WTC11 (cell line): ENCODE results near the gene ADGRB2. TPM values are rescaled to one million over a fixed set of nuclear protein-coding genes. Genes with fewer than 3 reads are reported as not detected.
A peak's percentile ranks its signal among the peaks of the same experiment; 100 is the strongest.

Experiments used
- ATAC-seq: fragments of 200-7000 bp; cut with Tn5 transposase; 2 replicates; pipeline ENCODE4 v1.10.0; 2021; ENCODE audit warnings: mild to moderate bottlenecking, moderate library complexity
- CTCF ChIA-PET: fragments of 300-600 bp; sonication (Branson Sonifier 250); formaldehyde crosslinking; loops from one replicate; lab custom pipeline; 2021; ENCODE audit warnings: antibody characterized with exemption; lab: Charles Lee
- POLR2A ChIA-PET: fragments of 350-600 bp; sonication (Branson Sonifier 250); formaldehyde crosslinking; loops from one replicate; lab custom pipeline; 2021; ENCODE audit warnings: antibody characterized with exemption; lab: Charles Lee
- DNase-seq: peaks from one replicate; pipeline ENCODE4 v3.0.0; 2021; ENCODE audit warnings: low spot score
- H3K27ac Mint-ChIP-seq: 2 replicates; pipeline ENCODE4 v1.8.0; 2021; ENCODE audit warnings: mixed read lengths
- H3K27me3 Mint-ChIP-seq: 2 replicates; pipeline ENCODE4 v1.8.0; 2021; ENCODE audit warnings: low read depth, mild to moderate bottlenecking, moderate library complexity, mixed read lengths
- H3K36me3 Mint-ChIP-seq: 2 replicates; pipeline ENCODE4 v1.8.0; 2021; ENCODE audit warnings: mixed read lengths
- H3K4me1 Mint-ChIP-seq: 2 replicates; pipeline ENCODE4 v1.8.0; 2022; ENCODE audit warnings: mixed read lengths
- H3K4me3 Mint-ChIP-seq: 2 replicates; pipeline ENCODE4 v1.8.0; 2021; ENCODE audit warnings: mild to moderate bottlenecking, moderate library complexity, mixed read lengths
- H3K9me3 Mint-ChIP-seq: 2 replicates; pipeline ENCODE4 v1.8.0; 2021; ENCODE audit warnings: mixed read lengths
- AR ChIP-seq: fragments of 250-450 bp; sonication (Bioruptor Pico); IDR thresholded peaks from 2 replicates; pipeline ENCODE4 v1.9.0; 2021; ENCODE audit warnings: mild to moderate bottlenecking
- ATF3 ChIP-seq: sonication (generic); formaldehyde crosslinking; conservative IDR thresholded peaks from 2 replicates; pipeline ENCODE4 v1.8.1; 2022; ENCODE audit warnings: mild to moderate bottlenecking, missing genetic modification reagents
- CTCF ChIP-seq: fragments of 200-600 bp; IDR thresholded peaks from 2 replicates; pipeline ENCODE4 v1.8.0; 2022; ENCODE audit warnings: antibody characterized with exemption
- E2F1 ChIP-seq: sonication (generic); formaldehyde crosslinking; IDR thresholded peaks from 2 replicates; pipeline ENCODE4 v1.8.0; 2022; ENCODE audit warnings: mild to moderate bottlenecking, missing genetic modification reagents
- FOXP1 ChIP-seq: sonication (generic); formaldehyde crosslinking; IDR thresholded peaks from 2 replicates; pipeline ENCODE4 v1.8.0; 2022; ENCODE audit warnings: missing genetic modification reagents, mild to moderate bottlenecking, moderate library complexity, borderline replicate concordance
- GTF2I ChIP-seq: fragments of 250-450 bp; sonication (Bioruptor Pico); conservative IDR thresholded peaks from 2 replicates; pipeline ENCODE4 v1.4.0; 2021; ENCODE audit warnings: mild to moderate bottlenecking
- HMGXB4 ChIP-seq: sonication (generic); formaldehyde crosslinking; IDR thresholded peaks from 2 replicates; pipeline ENCODE4 v1.8.1; 2023; ENCODE audit warnings: mild to moderate bottlenecking, moderate library complexity, missing genetic modification reagents
- IRF1 ChIP-seq: sonication (generic); formaldehyde crosslinking; IDR thresholded peaks from 2 replicates; pipeline ENCODE4 v1.8.0; 2023; ENCODE audit warnings: missing genetic modification reagents
- IRF2 ChIP-seq: sonication (generic); formaldehyde crosslinking; IDR thresholded peaks from 2 replicates; pipeline ENCODE4 v1.8.0; 2022; ENCODE audit warnings: low read depth, missing genetic modification reagents, borderline replicate concordance
- JUN ChIP-seq: sonication (generic); formaldehyde crosslinking; IDR thresholded peaks from 2 replicates; pipeline ENCODE4 v1.8.0; 2023; ENCODE audit warnings: mild to moderate bottlenecking, missing genetic modification reagents
- OVOL2 ChIP-seq: fragments of 250-450 bp; sonication (Bioruptor Pico); IDR thresholded peaks from 2 replicates; pipeline ENCODE4 v1.9.0; 2021; ENCODE audit warnings: mild to moderate bottlenecking, borderline replicate concordance
- PRRX2 ChIP-seq: fragments of 250-450 bp; sonication (Bioruptor Pico); IDR thresholded peaks from 2 replicates; pipeline ENCODE4 v1.8.0; 2021; ENCODE audit warnings: mild to moderate bottlenecking
- SMAD4 ChIP-seq: sonication (generic); formaldehyde crosslinking; IDR thresholded peaks from 2 replicates; pipeline ENCODE4 v1.8.0; 2022; ENCODE audit warnings: mild to moderate bottlenecking, missing genetic modification reagents
- TCF7 ChIP-seq: sonication (generic); formaldehyde crosslinking; IDR thresholded peaks from 2 replicates; pipeline ENCODE4 v1.8.0; 2022; ENCODE audit warnings: mild to moderate bottlenecking, low read depth, missing genetic modification reagents, moderate library complexity
- TEAD4 ChIP-seq: sonication (generic); formaldehyde crosslinking; IDR thresholded peaks from 2 replicates; pipeline ENCODE4 v1.8.0; 2022; ENCODE audit warnings: mild to moderate bottlenecking, missing genetic modification reagents
- ZNF263 ChIP-seq: sonication (generic); formaldehyde crosslinking; IDR thresholded peaks from 2 replicates; pipeline ENCODE4 v1.8.1; 2022; ENCODE audit warnings: low read depth, mild to moderate bottlenecking, moderate library complexity, missing genetic modification reagents
- ZNF671 ChIP-seq: fragments of 250-450 bp; sonication (Bioruptor Pico); IDR thresholded peaks from 2 replicates; pipeline ENCODE4 v1.8.0; 2021; ENCODE audit warnings: mild to moderate bottlenecking
- ZSCAN18 ChIP-seq: fragments of 250-450 bp; sonication (Bioruptor Pico); IDR thresholded peaks from 2 replicates; pipeline ENCODE4 v2.1.2; 2022; ENCODE audit warnings: mild to moderate bottlenecking, moderate library complexity
- total RNA-seq: library from RNA; stranded (reverse); gene quantifications from 3 replicates; pipeline ENCODE4 v1.2.3, GENCODE V29; 2021

Gene ADGRB2
- total RNA-seq, 1 experiment from 2014 or later, result 39.3 TPM

- ATAC-seq, result no peak
- peaks cover 58% of the 10 kb centered on the region for H3K27me3 Mint-ChIP-seq
- CTCF ChIA-PET, result interaction anchor here (1.3 to 1.8 kb wide), 4 partner anchors 11 to 204 kb away, joined by 4 to 12 read pairs (median 6); partner anchors contain the start of gene ADGRB2
- H3K4me3 Mint-ChIP-seq, result no peak overlapping the region
- POLR2A ChIA-PET, result no interaction called here
- TF ChIP-seq JUN (CRISPR knock-in tag), result no peak
- TF ChIP-seq PRRX2 (CRISPR knock-in tag), result no peak
- TF ChIP-seq GTF2I (CRISPR knock-in tag), result no peak
- TF ChIP-seq E2F1 (CRISPR knock-in tag), result no peak
- TF ChIP-seq ZSCAN18 (CRISPR knock-in tag), result no peak
- no peak for TF ChIP-seq IRF2 (CRISPR knock-in tag)
- TF ChIP-seq ATF3 (CRISPR knock-in tag), result no peak
- TF ChIP-seq ZNF263 (CRISPR knock-in tag), result no peak
- TF ChIP-seq OVOL2, result no peak
- TF ChIP-seq ZNF671 (CRISPR knock-in tag), result no peak
- TF ChIP-seq TCF7 (CRISPR knock-in tag), result no peak
- no peak for TF ChIP-seq IRF1 (CRISPR knock-in tag)
- TF ChIP-seq, all 79 proteins: peak for 0
- Mint-ChIP-seq H3K9me3 (no peaks in the 10 kb centered on the region), H3K27ac (no peak overlapping the region), H3K4me1 (peaks cover 31% of the 10 kb centered on the region), H3K36me3 (no peaks in the 10 kb centered on the region)
- no peak for DNase-seq
Observed at GRCh38 chr1:31773861-31774260, 9.7 kb upstream of the ADGRB2 start.

GRCh38 chr1:31772669-31773248 lies 8.6 kb upstream of the ADGRB2 start:
- POLR2A ChIA-PET, result no interaction called here
- Mint-ChIP-seq H3K4me1 (peaks cover 40% of the 10 kb centered on the region), H3K27me3 (peaks cover 61% of the 10 kb centered on the region), H3K27ac (no peak overlapping the region), H3K36me3 (no peaks in the 10 kb centered on the region), H3K4me3 (peak overlapping the region; percentile 73), H3K9me3 (no peaks in the 10 kb centered on the region)
- ATAC-seq (peak; percentile 7), DNase-seq (no peak)
- CTCF ChIA-PET, result interaction anchor here (1.0 to 1.8 kb wide), 5 partner anchors 10 to 205 kb away, joined by 3 to 12 read pairs (median 4); partner anchors contain the start of gene ADGRB2
- no peak for TF ChIP-seq HMGXB4
- no peak for TF ChIP-seq TEAD4 (CRISPR knock-in tag)
- no peak for TF ChIP-seq SMAD4 (CRISPR knock-in tag)
- no peak for TF ChIP-seq CTCF
- 0 out of 2 replicates have a peak, but pooled peaks have one; percentile 33 for TF ChIP-seq FOXP1 (CRISPR knock-in tag)
- TF ChIP-seq AR (CRISPR knock-in tag), result no peak
